Astrocyte (in vitro differentiated cells and primary cell): ENCODE results near the gene NOG. TPM values are rescaled to one million over a fixed set of nuclear protein-coding genes. Genes with fewer than 3 reads are reported as not detected.

Source experiments
- DNase-seq: peaks from one replicate; pipeline ENCODE4 v3.0.0-alpha.2; 2010; ENCODE audit warnings: low read depth
- FAIRE-seq: peaks from 2 replicates; lab custom pipeline; 2011; peaks lifted over from hg19 to GRCh38; lab: Jason Lieb, UNC
- H2AFZ ChIP-seq: 2 replicates; pipeline ENCODE4 v1.6.0; 2012; ENCODE audit warnings: low read depth, low read length, inconsistent platforms
- H3K27ac ChIP-seq: 2 replicates; pipeline ENCODE4 v1.5.1; 2011; ENCODE audit warnings: low read depth, low read length, inconsistent platforms
- H3K27me3 ChIP-seq: 2 replicates; pipeline ENCODE4 v1.6.0; 2011; ENCODE audit warnings: low read length, inconsistent platforms; ENCODE audit not compliant: insufficient read depth
- H3K36me3 ChIP-seq: 2 replicates; pipeline ENCODE4 v1.5.1; 2011; ENCODE audit warnings: low read length, inconsistent platforms; ENCODE audit not compliant: insufficient read depth
- H3K4me1 ChIP-seq: 2 replicates; pipeline ENCODE4 v1.5.1; 2011; ENCODE audit warnings: low read length, inconsistent platforms; ENCODE audit not compliant: insufficient read depth
- H3K4me2 ChIP-seq: 2 replicates; pipeline ENCODE4 v1.6.0; 2012; ENCODE audit warnings: low read length, inconsistent platforms
- H3K4me3 ChIP-seq: 2 replicates; pipeline ENCODE4 v1.5.1; 2011; ENCODE audit warnings: low read depth, mild to moderate bottlenecking, low read length, inconsistent platforms; ENCODE audit not compliant: insufficient read depth
- H3K79me2 ChIP-seq: 2 replicates; pipeline ENCODE4 v1.6.0; 2012; ENCODE audit warnings: mild to moderate bottlenecking, low read length, inconsistent platforms; ENCODE audit not compliant: insufficient read depth
- H3K9ac ChIP-seq: 2 replicates; pipeline ENCODE4 v1.6.0; 2012; ENCODE audit warnings: mild to moderate bottlenecking, low read length, inconsistent platforms
- H3K9me3 ChIP-seq: 2 replicates; pipeline ENCODE4 v1.5.1; 2012; ENCODE audit warnings: low read depth, mild to moderate bottlenecking, low read length, inconsistent platforms; ENCODE audit not compliant: insufficient read depth
- H4K20me1 ChIP-seq: 2 replicates; pipeline ENCODE4 v1.6.0; 2012; ENCODE audit warnings: low read length, inconsistent platforms; ENCODE audit not compliant: insufficient read depth
- H3K27ac Mint-ChIP-seq: one replicate; pipeline ENCODE4 v1.8.0; 2021; ENCODE audit warnings: mild to moderate bottlenecking, mixed read lengths; ENCODE audit not compliant: unreplicated experiment
- H3K27me3 Mint-ChIP-seq: one replicate; pipeline ENCODE4 v1.8.0; 2021; ENCODE audit warnings: low read depth, mixed read lengths; ENCODE audit not compliant: unreplicated experiment
- H3K36me3 Mint-ChIP-seq: one replicate; pipeline ENCODE4 v1.8.0; 2021; ENCODE audit warnings: low read depth, mixed read lengths; ENCODE audit not compliant: unreplicated experiment
- H3K4me1 Mint-ChIP-seq: one replicate; pipeline ENCODE4 v1.8.0; 2021; ENCODE audit warnings: low read depth, mixed read lengths; ENCODE audit not compliant: unreplicated experiment
- H3K4me3 Mint-ChIP-seq: one replicate; pipeline ENCODE4 v1.8.0; 2021; ENCODE audit warnings: mild to moderate bottlenecking, moderate library complexity, mixed read lengths; ENCODE audit not compliant: unreplicated experiment
- H3K9me3 Mint-ChIP-seq: one replicate; pipeline ENCODE4 v1.8.0; 2021; ENCODE audit warnings: mild to moderate bottlenecking, mixed read lengths; ENCODE audit not compliant: unreplicated experiment
- EZH2 ChIP-seq: IDR thresholded peaks from 2 replicates; pipeline ENCODE4 v1.6.1; 2012; ENCODE audit warnings: mild to moderate bottlenecking, low read length, inconsistent platforms; ENCODE audit not compliant: insufficient read depth
- total RNA-seq: library from RNA; stranded (reverse); gene quantifications from 2 replicates; pipeline ENCODE4 v1.2.1, GENCODE V29; 2021
- TF ChIP-seq, protein P1 (sequence below): IDR thresholded peaks from 2 replicates; pipeline ENCODE4 v1.5.1; 2011; ENCODE audit warnings: low read depth, mild to moderate bottlenecking, inconsistent platforms, low read length, moderate library complexity; ENCODE audit not compliant: insufficient read depth

Gene NOG
- total RNA-seq, 1 donor from 2014 or later: 23.0 TPM

DNA sequence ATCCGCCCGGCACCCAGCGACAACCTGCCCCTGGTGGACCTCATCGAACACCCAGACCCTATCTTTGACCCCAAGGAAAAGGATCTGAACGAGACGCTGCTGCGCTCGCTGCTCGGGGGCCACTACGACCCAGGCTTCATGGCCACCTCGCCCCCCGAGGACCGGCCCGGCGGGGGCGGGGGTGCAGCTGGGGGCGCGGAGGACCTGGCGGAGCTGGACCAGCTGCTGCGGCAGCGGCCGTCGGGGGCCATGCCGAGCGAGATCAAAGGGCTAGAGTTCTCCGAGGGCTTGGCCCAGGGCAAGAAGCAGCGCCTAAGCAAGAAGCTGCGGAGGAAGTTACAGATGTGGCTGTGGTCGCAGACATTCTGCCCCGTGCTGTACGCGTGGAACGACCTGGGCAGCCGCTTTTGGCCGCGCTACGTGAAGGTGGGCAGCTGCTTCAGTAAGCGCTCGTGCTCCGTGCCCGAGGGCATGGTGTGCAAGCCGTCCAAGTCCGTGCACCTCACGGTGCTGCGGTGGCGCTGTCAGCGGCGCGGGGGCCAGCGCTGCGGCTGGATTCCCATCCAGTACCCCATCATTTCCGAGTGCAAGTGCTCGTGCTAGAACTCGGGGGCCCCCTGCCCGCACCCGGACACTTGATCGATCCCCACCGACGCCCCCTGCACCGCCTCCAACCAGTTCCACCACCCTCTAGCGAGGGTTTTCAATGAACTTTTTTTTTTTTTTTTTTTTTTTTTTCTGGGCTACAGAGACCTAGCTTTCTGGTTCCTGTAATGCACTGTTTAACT, 1.0 kb downstream of the NOG start:
- Histone ChIP-seq H3K36me3 (no peaks in the 10 kb centered on the region), H3K9me3 (no peaks in the 10 kb centered on the region), H3K27me3 (peaks cover 26% of the 10 kb centered on the region), H3K79me2 (no peaks in the 10 kb centered on the region), H3K27ac (no peak overlapping the region), H3K9ac (peak overlapping the region; percentile 68), H3K4me2 (peak overlapping the region; percentile 94), H4K20me1 (no peaks in the 10 kb centered on the region), H2AFZ (peak overlapping the region; percentile 83), H3K4me1 (peaks cover 31% of the 10 kb centered on the region), H3K4me3 (peak overlapping the region; percentile 57)
- Mint-ChIP-seq H3K27ac (no peak overlapping the region), H3K27me3 (peaks cover 8% of the 10 kb centered on the region), H3K4me1 (peaks cover 21% of the 10 kb centered on the region), H3K4me3 (peak overlapping the region; percentile 82), H3K9me3 (no peaks in the 10 kb centered on the region), H3K36me3 (no peaks in the 10 kb centered on the region)
- DNase-seq (no peak), FAIRE-seq (no peak)
- TF ChIP-seq, protein P1, sequence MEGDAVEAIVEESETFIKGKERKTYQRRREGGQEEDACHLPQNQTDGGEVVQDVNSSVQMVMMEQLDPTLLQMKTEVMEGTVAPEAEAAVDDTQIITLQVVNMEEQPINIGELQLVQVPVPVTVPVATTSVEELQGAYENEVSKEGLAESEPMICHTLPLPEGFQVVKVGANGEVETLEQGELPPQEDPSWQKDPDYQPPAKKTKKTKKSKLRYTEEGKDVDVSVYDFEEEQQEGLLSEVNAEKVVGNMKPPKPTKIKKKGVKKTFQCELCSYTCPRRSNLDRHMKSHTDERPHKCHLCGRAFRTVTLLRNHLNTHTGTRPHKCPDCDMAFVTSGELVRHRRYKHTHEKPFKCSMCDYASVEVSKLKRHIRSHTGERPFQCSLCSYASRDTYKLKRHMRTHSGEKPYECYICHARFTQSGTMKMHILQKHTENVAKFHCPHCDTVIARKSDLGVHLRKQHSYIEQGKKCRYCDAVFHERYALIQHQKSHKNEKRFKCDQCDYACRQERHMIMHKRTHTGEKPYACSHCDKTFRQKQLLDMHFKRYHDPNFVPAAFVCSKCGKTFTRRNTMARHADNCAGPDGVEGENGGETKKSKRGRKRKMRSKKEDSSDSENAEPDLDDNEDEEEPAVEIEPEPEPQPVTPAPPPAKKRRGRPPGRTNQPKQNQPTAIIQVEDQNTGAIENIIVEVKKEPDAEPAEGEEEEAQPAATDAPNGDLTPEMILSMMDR: no peak
- TF ChIP-seq EZH2: peak; percentile 45

DNA sequence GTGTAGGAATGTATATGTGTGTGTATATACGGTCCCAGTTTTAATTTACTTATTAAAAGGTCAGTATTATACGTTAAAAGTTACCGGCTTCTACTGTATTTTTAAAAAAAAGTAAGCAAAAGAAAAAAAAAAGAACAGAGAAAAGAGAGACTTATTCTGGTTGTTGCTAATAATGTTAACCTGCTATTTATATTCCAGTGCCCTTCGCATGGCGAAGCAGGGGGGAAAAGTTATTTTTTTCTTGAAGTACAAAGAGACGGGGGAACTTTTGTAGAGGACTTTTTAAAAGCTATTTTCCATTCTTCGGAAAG, 1.6 kb downstream of the NOG start:
- H3K27ac ChIP-seq: no peak overlapping the region
- peaks cover 22% of the 10 kb centered on the region for H3K27me3 ChIP-seq
- DNase-seq: no peak
- H3K4me1 ChIP-seq: peaks cover 31% of the 10 kb centered on the region
- no peak overlapping the region for H3K27ac Mint-ChIP-seq
- H3K36me3 ChIP-seq: no peaks in the 10 kb centered on the region
- TF ChIP-seq, protein P1: no peak
- no peak for TF ChIP-seq EZH2
- no peak overlapping the region for H2AFZ ChIP-seq
- peaks cover 21% of the 10 kb centered on the region for H3K4me1 Mint-ChIP-seq
- peaks cover 4% of the 10 kb centered on the region for H3K27me3 Mint-ChIP-seq
- no peak for FAIRE-seq
- no peaks in the 10 kb centered on the region for H3K36me3 Mint-ChIP-seq
- no peaks in the 10 kb centered on the region for H3K79me2 ChIP-seq
- no peaks in the 10 kb centered on the region for H3K9me3 Mint-ChIP-seq
- no peaks in the 10 kb centered on the region for H3K9me3 ChIP-seq
- H3K4me3 Mint-ChIP-seq: peak overlapping the region; percentile 82
- peak overlapping the region; percentile 57 for H3K4me3 ChIP-seq
- peak overlapping the region; percentile 68 for H3K9ac ChIP-seq
- peak overlapping the region; percentile 94 for H3K4me2 ChIP-seq
- H4K20me1 ChIP-seq: no peaks in the 10 kb centered on the region
